GM11168 (cell line): ENCODE data around the gene KCNH4.
"Not testable (repeated sequence)": the region's sequence is repeated elsewhere in the genome, so short reads cannot be mapped to it uniquely, and the experiment has no call there.

Source experiments
- in situ Hi-C: fragments of 300-500 bp; cut with MboI; formaldehyde crosslinking; loops from one replicate; pipeline ENCODE4 v1.12.0; 2022; ENCODE audit warnings: low sequenced_read_pairs; ENCODE audit not compliant: unreplicated experiment

The KCNH4 gene

GRCh38 chr17:42197564-42198156 lies 16.7 kb upstream of the KCNH4 start:
- in situ Hi-C loops, result no loop called here

- in situ Hi-C loops, result no loop called here
Measured at GRCh38 chr17:42193969-42194899, 13.3 kb upstream of the KCNH4 start, which contains the start of gene GHDC. TSS of gene GHDC (minus strand) at chr17:42194494. CDS start at chr17:42193581, 913 bp downstream.

GRCh38 chr17:42193216-42193968 lies 12.4 kb upstream of the KCNH4 start:
- in situ Hi-C loops, result no loop called here

- in situ Hi-C loops, result no loop called here
Measured at GRCh38 chr17:42192189-42193126, 11.5 kb upstream of the KCNH4 start.

- in situ Hi-C loops, result no loop called here
Measured at GRCh38 chr17:42191275-42191608, 10.3 kb upstream of the KCNH4 start.

- in situ Hi-C loops, result no loop called here
Measured at GRCh38 chr17:42190491-42191274, 9.7 kb upstream of the KCNH4 start.

GRCh38 chr17:42189651-42189965 lies 8.7 kb upstream of the KCNH4 start:
- in situ Hi-C loops, result no loop called here

- in situ Hi-C loops, result no loop called here
Measured at GRCh38 chr17:42188749-42189650, 8.1 kb upstream of the KCNH4 start.

GRCh38 chr17:42187833-42188232 lies 6.9 kb upstream of the KCNH4 start:
- in situ Hi-C loops, result no loop called here

GRCh38 chr17:42186191-42186590 lies 5.2 kb upstream of the KCNH4 start:
- in situ Hi-C loops, result not testable (repeated sequence)

- in situ Hi-C loops, result no loop called here
Measured at GRCh38 chr17:42185621-42185930, 4.6 kb upstream of the KCNH4 start.

- in situ Hi-C loops, result no loop called here
Measured at GRCh38 chr17:42184713-42185620, 4.0 kb upstream of the KCNH4 start, which contains the start of gene HCRT. TSS of gene HCRT (minus strand) at chr17:42185452. CDS start at chr17:42185365, 87 bp downstream.

- in situ Hi-C loops, result no loop called here
Measured at GRCh38 chr17:42183741-42184711, 3.1 kb upstream of the KCNH4 start.

- in situ Hi-C loops, result no loop called here
Measured at GRCh38 chr17:42182927-42183734, 2.2 kb upstream of the KCNH4 start.

- in situ Hi-C loops, result no loop called here
Measured at GRCh38 chr17:42181851-42182207, 887 bp upstream of the KCNH4 start.
